ENCODE results near the gene SGK2.

GRCh38 chr20:43564993-43565757 is 6.3 kb downstream of the SGK2 start:
- TF ChIP-seq, protein P1, sequence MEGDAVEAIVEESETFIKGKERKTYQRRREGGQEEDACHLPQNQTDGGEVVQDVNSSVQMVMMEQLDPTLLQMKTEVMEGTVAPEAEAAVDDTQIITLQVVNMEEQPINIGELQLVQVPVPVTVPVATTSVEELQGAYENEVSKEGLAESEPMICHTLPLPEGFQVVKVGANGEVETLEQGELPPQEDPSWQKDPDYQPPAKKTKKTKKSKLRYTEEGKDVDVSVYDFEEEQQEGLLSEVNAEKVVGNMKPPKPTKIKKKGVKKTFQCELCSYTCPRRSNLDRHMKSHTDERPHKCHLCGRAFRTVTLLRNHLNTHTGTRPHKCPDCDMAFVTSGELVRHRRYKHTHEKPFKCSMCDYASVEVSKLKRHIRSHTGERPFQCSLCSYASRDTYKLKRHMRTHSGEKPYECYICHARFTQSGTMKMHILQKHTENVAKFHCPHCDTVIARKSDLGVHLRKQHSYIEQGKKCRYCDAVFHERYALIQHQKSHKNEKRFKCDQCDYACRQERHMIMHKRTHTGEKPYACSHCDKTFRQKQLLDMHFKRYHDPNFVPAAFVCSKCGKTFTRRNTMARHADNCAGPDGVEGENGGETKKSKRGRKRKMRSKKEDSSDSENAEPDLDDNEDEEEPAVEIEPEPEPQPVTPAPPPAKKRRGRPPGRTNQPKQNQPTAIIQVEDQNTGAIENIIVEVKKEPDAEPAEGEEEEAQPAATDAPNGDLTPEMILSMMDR (IDR thresholded peaks at IDR 0.05) = no peak
- TF ChIP-seq EZH2 (IDR thresholded peaks at IDR 0.05; ENCODE audit: borderline replicate concordance, insufficient read depth, low read depth, low read length, poor library complexity, severe bottlenecking) = no peak
